HPDE6-E6E7 (cell line): ENCODE data around the gene NPAS2.
A peak's percentile ranks its signal among the peaks of the same experiment; 100 is the strongest.

Source experiments
- DNase-seq: peaks from one replicate; pipeline ENCODE4 v3.0.0; 2011; ENCODE audit warnings: missing footprints; ENCODE audit errors: extremely low spot score

Gene NPAS2

DNA sequence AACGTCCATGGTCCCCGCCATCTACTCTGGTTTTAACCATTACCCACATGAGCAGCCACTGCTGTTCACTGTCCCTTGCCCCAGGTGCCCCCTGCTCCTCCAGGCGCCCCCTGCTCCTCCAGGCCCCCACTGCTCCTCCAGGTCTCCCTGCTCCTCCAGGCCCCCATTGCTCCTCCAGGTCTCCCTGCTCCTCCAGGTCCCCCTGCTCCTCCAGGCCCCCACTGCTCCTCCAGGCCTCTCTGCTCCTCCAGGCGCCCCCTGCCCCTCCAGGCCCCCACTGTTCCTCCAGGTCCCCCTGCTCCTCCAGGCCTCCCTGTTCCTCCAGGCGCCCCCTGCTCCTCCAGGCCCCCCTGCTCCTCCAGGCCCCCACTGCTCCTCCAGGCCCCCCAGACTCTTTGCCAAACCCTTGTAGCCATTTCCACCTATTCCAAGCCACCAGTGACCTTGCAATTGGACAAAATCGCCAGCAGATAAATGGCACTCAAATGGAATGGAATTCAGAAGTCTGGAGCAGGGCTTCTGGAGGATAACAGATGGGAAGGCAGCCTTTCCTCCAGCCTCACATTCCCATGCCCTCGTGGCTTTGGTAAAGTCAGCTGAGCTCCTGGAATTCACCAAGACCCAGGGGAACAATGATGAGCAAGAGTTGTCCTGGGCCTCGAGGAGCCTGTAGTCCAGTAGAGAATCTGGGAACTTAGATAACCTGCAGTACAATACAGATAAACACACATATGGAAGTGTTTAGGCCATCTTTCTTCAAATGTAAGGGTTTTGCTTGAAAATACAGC, 168.9 kb downstream of the NPAS2 start:
- DNase-seq, result no peak

DNA sequence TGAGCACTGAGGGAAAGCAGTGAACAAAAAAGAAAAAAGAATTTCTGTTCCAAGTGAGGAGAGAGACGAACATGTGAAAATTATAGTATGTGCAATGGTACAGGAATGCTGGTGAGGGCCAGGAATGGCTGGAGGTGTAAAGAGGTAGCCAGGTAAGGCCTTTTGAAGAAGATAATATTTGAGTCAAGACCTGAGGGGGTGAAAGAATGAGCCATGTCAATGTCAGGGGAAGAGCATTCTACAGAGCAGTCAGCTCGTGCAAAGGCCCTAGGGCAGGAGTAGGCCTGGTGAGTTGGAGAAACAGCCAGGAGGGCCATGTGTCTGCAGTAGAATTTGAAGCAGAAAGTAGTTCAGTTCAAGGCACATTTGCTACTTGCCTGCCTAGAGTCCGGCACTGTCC, 169.7 kb downstream of the NPAS2 start:
- DNase-seq, result no peak

GRCh38 chr2:100990166-100990565, 170.2 kb downstream of the NPAS2 start:
- no peak for DNase-seq

GRCh38 chr2:100990650-100991403, 170.9 kb downstream of the NPAS2 start:
- no peak for DNase-seq

GRCh38 chr2:100991404-100991773, 171.4 kb downstream of the NPAS2 start:
- DNase-seq, result no peak

GRCh38 chr2:100992262-100992661, 172.3 kb downstream of the NPAS2 start:
- no peak for DNase-seq

- DNase-seq, result no peak
Measured at GRCh38 chr2:100993294-100993693, 173.4 kb downstream of the NPAS2 start.

- no peak for DNase-seq
Measured at GRCh38 chr2:100995309-100996075, 175.6 kb downstream of the NPAS2 start.

DNA sequence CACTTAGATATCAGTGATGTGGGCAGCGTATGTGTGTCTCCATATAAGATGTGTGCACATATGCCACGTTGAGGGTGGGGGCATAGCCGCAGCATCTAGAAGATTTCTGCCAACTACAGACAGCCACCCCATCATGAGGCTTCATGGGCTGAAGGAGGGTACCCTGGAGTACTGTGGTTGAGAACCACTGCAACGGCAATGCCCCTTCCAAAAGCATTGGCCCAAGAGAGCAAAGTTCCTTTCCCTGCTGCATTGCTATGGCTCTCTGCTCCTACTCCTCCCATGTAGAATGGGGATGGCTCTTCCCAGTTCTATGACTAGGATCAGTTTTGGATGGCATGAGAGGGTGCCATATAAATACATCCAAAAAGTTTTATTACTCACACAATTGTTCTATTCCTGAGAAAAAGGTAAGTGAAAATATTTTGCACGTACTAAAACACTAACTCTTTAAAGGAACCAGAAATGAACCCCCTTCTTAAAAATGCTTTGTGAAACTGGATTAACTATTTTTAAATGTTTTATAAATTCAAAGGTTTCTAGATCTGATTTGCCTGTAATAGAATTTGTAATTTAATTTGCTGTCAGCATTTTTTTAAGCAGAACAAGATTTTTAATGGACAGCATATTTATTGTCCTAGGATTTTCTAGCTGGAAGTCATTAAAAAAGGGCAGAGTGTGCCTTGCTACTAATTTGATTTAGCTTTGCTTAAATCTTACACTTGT, 177.7 kb downstream of the NPAS2 start:
- DNase-seq, result no peak

- DNase-seq, result no peak
Measured at GRCh38 chr2:100998235-100998573, 178.3 kb downstream of the NPAS2 start.

DNA sequence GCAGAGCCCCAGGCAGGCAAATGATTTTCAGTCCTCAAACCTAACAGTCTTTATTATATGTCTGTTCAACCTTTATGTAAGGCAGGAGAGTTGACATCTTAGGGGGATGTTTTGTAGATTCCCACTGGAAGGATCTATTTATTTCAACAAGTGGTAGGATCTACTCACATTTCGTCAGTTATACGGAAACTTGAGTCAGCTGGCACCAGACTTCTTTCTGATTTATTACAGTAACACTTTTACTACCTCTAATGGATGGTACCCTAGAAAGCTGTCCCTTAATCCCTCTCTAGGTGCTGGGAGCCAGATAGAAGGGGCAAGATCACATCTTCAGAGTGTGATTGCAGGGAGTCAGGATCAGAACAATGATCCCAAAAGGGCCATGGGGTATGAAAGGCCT, 180.1 kb downstream of the NPAS2 start:
- no peak for DNase-seq

- peak; percentile 94 for DNase-seq
Measured at GRCh38 chr2:101001691-101002561, 182.0 kb downstream of the NPAS2 start, which contains the start of gene RPL31. Gene RPL31 (plus strand): TSS chr2:101002289. CDS start chr2:101002702, 413 bp downstream.

- no peak for DNase-seq
Measured at GRCh38 chr2:101002562-101003277, 182.8 kb downstream of the NPAS2 start.

GRCh38 chr2:101003278-101003775, 183.4 kb downstream of the NPAS2 start:
- DNase-seq, result no peak

GRCh38 chr2:101004620-101005325, 184.8 kb downstream of the NPAS2 start:
- DNase-seq, result no peak

- DNase-seq, result no peak
Measured at GRCh38 chr2:101006065-101006715, 186.3 kb downstream of the NPAS2 start.

DNA sequence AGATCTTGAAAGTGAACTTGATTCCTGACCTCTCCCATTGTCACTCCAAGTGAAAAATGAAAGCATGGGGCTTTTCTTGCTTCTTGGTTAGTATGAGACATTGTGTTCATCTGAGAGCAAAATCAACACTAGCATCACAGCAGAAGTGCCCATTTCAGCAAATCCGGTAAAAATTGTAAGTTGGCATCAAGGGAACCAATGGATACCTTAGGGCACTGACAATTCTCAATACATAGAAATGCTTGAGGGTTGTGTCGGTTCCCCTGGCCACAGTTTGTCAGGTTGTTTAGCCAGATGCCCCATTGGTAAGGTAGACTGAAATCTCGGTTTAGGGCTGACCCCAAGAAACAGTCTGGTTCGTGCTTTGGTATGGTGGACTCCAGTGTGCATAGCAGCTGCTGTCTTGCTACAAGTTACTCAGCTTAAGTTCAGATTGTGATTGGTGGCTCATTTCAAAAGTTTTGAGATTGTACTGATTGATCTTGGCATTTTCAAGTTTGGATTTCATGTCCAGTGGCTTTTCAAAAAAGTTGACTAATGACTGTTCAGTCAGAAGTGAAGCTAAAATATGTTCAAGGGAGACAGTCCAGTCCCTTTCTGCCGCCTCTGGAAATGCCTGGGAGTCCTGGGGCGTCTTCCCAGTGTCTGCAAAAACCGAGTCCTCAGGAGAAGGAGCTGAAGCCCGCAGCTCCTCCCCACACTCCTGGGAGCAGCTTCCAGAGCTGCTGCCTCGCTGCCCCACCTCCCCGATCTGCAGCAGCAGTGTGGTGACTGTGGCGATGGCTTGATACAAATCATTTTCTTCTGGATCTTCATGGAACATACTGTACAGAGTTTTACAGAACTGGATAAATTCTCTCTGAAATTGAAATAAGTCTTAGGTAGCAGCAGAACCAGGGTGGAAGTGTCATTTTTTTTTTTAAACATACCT, 187.7 kb downstream of the NPAS2 start:
- DNase-seq, result no peak

DNA sequence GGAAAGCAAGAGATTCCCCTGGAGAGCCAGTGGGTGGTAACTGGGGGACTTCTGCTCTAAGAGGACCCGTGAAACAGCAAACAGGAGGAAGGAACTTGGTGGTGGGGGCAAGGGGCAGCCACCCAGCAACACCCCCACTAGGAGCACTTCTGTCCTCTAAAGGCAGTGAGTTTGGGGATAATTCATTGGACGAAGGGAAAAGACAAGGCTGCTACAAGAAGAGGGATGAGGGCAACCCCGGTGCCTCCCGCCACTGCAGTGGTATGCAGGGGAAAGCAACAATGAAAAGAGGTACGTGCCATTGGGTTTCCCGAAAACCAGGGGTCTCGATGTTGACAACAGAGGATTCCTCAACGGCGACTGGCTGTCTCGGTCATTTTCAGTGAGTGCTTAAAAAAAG, 191.2 kb downstream of the NPAS2 start:
- no peak for DNase-seq
